Smooth muscle cell (in vitro differentiated cells): Measurements from ENCODE around the gene MEA1. TPM values are rescaled to one million over a fixed set of nuclear protein-coding genes. Genes with fewer than 3 reads are reported as not detected.

Experiments
- DNase-seq: peaks from one replicate; lab custom pipeline; 2025; ENCODE audit not compliant: unreplicated experiment; lab: John Stamatoyannopoulos, UW
- H2AFZ ChIP-seq: fragments of 200-600 bp; sonication (generic); 2 replicates; pipeline ENCODE4 v1.6.0; 2016; ENCODE audit warnings: antibody characterized with exemption, low read depth, mild to moderate bottlenecking
- H3F3A ChIP-seq: fragments of 200-600 bp; sonication (generic); 2 replicates; pipeline ENCODE4 v1.6.0; 2017; ENCODE audit warnings: antibody characterized with exemption, low read depth
- H3K27ac ChIP-seq: fragments of 200-600 bp; sonication (generic); 2 replicates; pipeline ENCODE4 v1.5.1; 2016; ENCODE audit warnings: low read depth, mild to moderate bottlenecking
- H3K27me3 ChIP-seq: fragments of 200-600 bp; sonication (generic); 2 replicates; pipeline ENCODE4 v1.6.1; 2016; ENCODE audit warnings: low read depth, mild to moderate bottlenecking
- H3K36me3 ChIP-seq: fragments of 200-600 bp; sonication (generic); 2 replicates; pipeline ENCODE4 v1.5.1; 2016; ENCODE audit warnings: low read depth
- H3K4me1 ChIP-seq: fragments of 200-600 bp; sonication (generic); 2 replicates; pipeline ENCODE4 v1.5.1; 2016; ENCODE audit warnings: low read depth
- H3K4me2 ChIP-seq: fragments of 200-600 bp; sonication (generic); 2 replicates; pipeline ENCODE4 v1.6.0; 2016; ENCODE audit warnings: mild to moderate bottlenecking
- H3K4me3 ChIP-seq: fragments of 200-600 bp; sonication (generic); 2 replicates; pipeline ENCODE4 v1.5.1; 2016; ENCODE audit warnings: mild to moderate bottlenecking
- H3K79me2 ChIP-seq: fragments of 200-600 bp; sonication (generic); 2 replicates; pipeline ENCODE4 v1.6.0; 2016; ENCODE audit warnings: low read depth, mild to moderate bottlenecking
- H3K9ac ChIP-seq: fragments of 200-600 bp; sonication (generic); 2 replicates; pipeline ENCODE4 v1.6.0; 2016; ENCODE audit warnings: low read depth
- H3K9me3 ChIP-seq: fragments of 200-600 bp; sonication (generic); replicated peaks from 2 replicates; pipeline ENCODE4 v1.5.1; 2016; ENCODE audit warnings: low read depth
- H4K20me1 ChIP-seq: fragments of 200-600 bp; sonication (generic); 2 replicates; pipeline ENCODE4 v1.6.0; 2016; ENCODE audit warnings: low read depth
- WGBS: methylation state at CpG from one replicate; pipeline ENCODE4 v1.1.7; 2016; ENCODE audit warnings: low lambda C conversion rate; 5-methylcytosine and 5-hydroxymethylcytosine counted together
- polyA plus RNA-seq: library from polyadenylated mRNA; unstranded; fragments of >200 nt; fragmentation: Nextera tagmentation; extraction: Ambion mirVana; gene quantifications from 2 replicates; pipeline ENCODE4 v1.2.1, GENCODE V29; 2016
- total RNA-seq: library from RNA; depleted of rRNA; stranded (reverse); fragments of >200 nt; gene quantifications from 2 replicates; pipeline ENCODE4 v1.2.3, GENCODE V29; 2014
- TF ChIP-seq, protein P1 (sequence below): fragments of 200-600 bp; sonication (generic); IDR thresholded peaks from 2 replicates; pipeline ENCODE4 v1.5.1; 2017; ENCODE audit warnings: borderline replicate concordance, mild to moderate bottlenecking, antibody characterized with exemption; ENCODE audit not compliant: insufficient read depth, poor library complexity, severe bottlenecking

Gene MEA1
- total and polyA plus RNA-seq, 2 experiments from 2014 or later = 86.7 to 154 TPM

DNA sequence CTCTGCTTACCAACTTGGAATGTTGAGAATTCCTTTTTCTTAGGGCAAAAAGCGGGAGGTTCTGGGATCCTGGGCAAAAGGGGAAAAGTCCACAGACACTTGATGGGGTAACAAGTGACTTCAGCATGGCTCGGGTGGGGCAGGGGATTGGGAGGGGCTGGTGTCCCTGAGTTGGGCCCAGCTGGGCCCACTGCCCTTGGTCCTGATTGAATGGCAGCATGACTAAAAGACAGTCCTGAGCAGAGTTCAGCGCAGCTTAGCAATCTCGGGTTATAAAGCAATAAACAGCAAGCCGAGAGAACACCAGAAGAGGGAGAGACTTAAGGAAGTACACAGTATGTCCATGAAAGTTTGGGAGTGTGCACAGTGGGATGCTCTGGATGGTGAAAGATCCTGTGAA, 23.8 kb downstream of the MEA1 start:
- Histone ChIP-seq H2AFZ (no peak overlapping the region), H3F3A (no peaks in the 10 kb centered on the region), H3K4me2 (no peak overlapping the region), H3K79me2 (peaks cover 27% of the 10 kb centered on the region), H3K4me3 (no peak overlapping the region), H4K20me1 (peaks cover 64% of the 10 kb centered on the region), H3K4me1 (peaks cover 10% of the 10 kb centered on the region), H3K36me3 (no peaks in the 10 kb centered on the region), H3K9ac (no peak overlapping the region), H3K27me3 (no peaks in the 10 kb centered on the region), H3K9me3 (no peaks in the 10 kb centered on the region), H3K27ac (no peak overlapping the region)
- DNase-seq = no peak
- WGBS = 98% methylated on average over 5 of the region's 5 CpGs
- TF ChIP-seq, protein P1, sequence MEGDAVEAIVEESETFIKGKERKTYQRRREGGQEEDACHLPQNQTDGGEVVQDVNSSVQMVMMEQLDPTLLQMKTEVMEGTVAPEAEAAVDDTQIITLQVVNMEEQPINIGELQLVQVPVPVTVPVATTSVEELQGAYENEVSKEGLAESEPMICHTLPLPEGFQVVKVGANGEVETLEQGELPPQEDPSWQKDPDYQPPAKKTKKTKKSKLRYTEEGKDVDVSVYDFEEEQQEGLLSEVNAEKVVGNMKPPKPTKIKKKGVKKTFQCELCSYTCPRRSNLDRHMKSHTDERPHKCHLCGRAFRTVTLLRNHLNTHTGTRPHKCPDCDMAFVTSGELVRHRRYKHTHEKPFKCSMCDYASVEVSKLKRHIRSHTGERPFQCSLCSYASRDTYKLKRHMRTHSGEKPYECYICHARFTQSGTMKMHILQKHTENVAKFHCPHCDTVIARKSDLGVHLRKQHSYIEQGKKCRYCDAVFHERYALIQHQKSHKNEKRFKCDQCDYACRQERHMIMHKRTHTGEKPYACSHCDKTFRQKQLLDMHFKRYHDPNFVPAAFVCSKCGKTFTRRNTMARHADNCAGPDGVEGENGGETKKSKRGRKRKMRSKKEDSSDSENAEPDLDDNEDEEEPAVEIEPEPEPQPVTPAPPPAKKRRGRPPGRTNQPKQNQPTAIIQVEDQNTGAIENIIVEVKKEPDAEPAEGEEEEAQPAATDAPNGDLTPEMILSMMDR = no peak

DNA sequence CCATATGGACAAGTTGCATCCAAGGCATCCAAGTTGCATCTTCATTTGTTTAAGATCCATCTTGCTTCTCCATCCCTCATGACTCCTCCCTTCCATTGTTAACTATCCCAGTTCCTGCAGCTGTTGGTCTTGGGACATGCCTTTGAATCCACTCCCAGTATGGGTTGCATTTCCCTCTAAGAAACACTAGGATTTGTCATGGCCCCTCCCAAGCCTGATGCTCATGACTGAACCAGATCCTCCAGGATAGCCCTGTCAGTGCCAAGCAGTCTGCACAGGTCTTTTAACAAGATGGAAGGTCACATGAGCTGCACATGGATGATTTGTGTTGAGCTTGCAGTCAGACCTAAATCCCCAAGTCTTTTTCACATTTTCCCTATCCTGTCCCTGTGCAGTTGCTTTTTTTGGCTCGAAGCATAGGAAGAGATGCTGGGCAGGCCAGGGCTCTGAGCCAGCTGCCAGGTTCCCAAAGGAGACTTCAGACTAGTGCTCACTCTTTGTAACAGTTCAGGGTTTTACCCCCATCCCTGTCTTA, 25.2 kb downstream of the MEA1 start:
- Histone ChIP-seq H3K9ac (no peak overlapping the region), H3K4me1 (peaks cover 10% of the 10 kb centered on the region), H4K20me1 (peaks cover 56% of the 10 kb centered on the region), H3K27ac (no peak overlapping the region), H3F3A (no peaks in the 10 kb centered on the region), H3K4me2 (no peak overlapping the region), H3K9me3 (no peaks in the 10 kb centered on the region), H3K27me3 (no peaks in the 10 kb centered on the region), H3K4me3 (no peak overlapping the region), H3K79me2 (peaks cover 27% of the 10 kb centered on the region), H3K36me3 (no peaks in the 10 kb centered on the region), H2AFZ (no peak overlapping the region)
- no peak for DNase-seq
- 100% methylated on average over 1 of the region's 1 CpG for WGBS
- TF ChIP-seq, protein P1 = no peak

DNA sequence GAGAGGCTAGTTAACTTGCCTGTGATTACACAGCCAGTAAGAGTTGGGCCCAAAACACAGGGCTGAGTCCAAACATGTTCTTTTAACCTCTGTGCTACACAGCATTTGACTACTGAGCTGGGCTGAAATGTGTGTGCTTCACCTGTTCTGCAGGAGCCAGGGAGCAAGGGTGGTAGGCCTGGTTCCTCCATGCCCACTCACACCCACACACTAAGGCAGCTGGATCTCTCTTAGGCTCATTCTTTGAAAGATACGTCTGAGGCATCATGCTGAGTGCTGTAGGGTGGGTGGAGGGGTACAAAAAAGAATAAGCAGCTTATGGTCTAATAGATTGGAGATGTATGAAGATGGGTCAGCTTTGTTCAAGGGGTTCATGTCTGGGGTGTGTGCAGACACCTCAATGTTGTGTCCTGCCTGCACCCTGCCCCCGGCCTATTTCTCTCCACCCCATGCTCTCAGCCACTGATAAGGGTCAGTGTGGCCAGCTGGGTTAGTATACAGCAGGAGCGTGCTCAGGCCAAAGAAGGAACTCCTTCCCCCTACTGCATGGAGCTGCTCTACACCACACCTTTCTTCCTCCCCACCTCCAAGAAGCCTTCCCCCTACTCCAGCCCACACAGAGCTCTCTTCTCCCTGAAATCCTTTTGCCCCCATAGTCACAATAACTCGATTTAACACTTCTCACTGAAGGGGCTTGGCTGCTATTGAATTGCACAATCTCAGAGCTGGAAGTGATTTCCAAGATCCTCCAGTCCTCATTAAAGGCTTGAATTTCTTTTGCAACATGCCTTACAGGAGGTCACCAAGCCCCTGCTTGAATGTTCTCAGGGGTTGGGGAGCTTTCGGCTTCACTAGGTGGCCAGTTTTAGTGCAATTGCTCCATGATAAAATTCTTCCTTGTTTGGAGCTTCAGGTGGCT, 26.0 kb downstream of the MEA1 start:
- Histone ChIP-seq H3K27ac (no peak overlapping the region), H3K79me2 (peaks cover 27% of the 10 kb centered on the region), H3F3A (no peaks in the 10 kb centered on the region), H3K9me3 (no peaks in the 10 kb centered on the region), H3K9ac (no peak overlapping the region), H3K27me3 (no peaks in the 10 kb centered on the region), H4K20me1 (peaks cover 52% of the 10 kb centered on the region), H3K4me2 (no peak overlapping the region), H3K4me1 (peaks cover 10% of the 10 kb centered on the region), H3K36me3 (no peaks in the 10 kb centered on the region), H3K4me3 (no peak overlapping the region), H2AFZ (no peak overlapping the region)
- WGBS = 86% methylated on average over 5 of the region's 5 CpGs
- no peak for DNase-seq
- TF ChIP-seq, protein P1 = no peak
